Measurements from ENCODE around the gene CXCR4.

CXCR4 gene

GRCh38 chr2:136117909-136118818, at the start of gene CXCR4:
Gene CXCR4 (minus strand): TSS chr2:136118149. CDS start chr2:136118060, 89 bp downstream.
- DNase-seq (ENCODE audit: low spot score) = no peak

GRCh38 chr2:136164280-136164776, 46.4 kb upstream of the CXCR4 start:
- DNase-seq (ENCODE audit: low spot score) = no peak

GRCh38 chr2:136162438-136162837, 44.5 kb upstream of the CXCR4 start:
- no peak for DNase-seq (ENCODE audit: low spot score)

- DNase-seq (ENCODE audit: low spot score) = no peak
These were observed 38.5 kb upstream of the CXCR4 start for GRCh38 chr2:136156411-136156810.

GRCh38 chr2:136154384-136154783, 36.4 kb upstream of the CXCR4 start:
- DNase-seq (ENCODE audit: low spot score) = no peak

- no peak for DNase-seq (ENCODE audit: low spot score)
These were observed 33.3 kb upstream of the CXCR4 start for GRCh38 chr2:136151021-136151971.

- DNase-seq (ENCODE audit: low spot score) = no peak
These were observed 31.1 kb upstream of the CXCR4 start for GRCh38 chr2:136149011-136149410.

GRCh38 chr2:136146564-136146963, 28.6 kb upstream of the CXCR4 start:
- no peak for DNase-seq (ENCODE audit: low spot score)

GRCh38 chr2:136143603-136144451, 25.9 kb upstream of the CXCR4 start:
- DNase-seq (ENCODE audit: low spot score) = no peak

GRCh38 chr2:136141510-136142149, 23.7 kb upstream of the CXCR4 start:
- no peak for DNase-seq (ENCODE audit: low spot score)

- no peak for DNase-seq (ENCODE audit: low spot score)
These were observed 21.7 kb upstream of the CXCR4 start for GRCh38 chr2:136139631-136140030.

GRCh38 chr2:136137982-136138381, 20.0 kb upstream of the CXCR4 start:
- DNase-seq (ENCODE audit: low spot score) = no peak

- no peak for DNase-seq (ENCODE audit: low spot score)
These were observed 19.0 kb upstream of the CXCR4 start for GRCh38 chr2:136136931-136137330.

- DNase-seq (ENCODE audit: low spot score) = no peak
These were observed 18.3 kb upstream of the CXCR4 start for GRCh38 chr2:136135921-136136906.

GRCh38 chr2:136135462-136135861, 17.5 kb upstream of the CXCR4 start:
- DNase-seq (ENCODE audit: low spot score) = no peak

GRCh38 chr2:136134126-136134525, 16.2 kb upstream of the CXCR4 start:
- no peak for DNase-seq (ENCODE audit: low spot score)

GRCh38 chr2:136133586-136133985, 15.6 kb upstream of the CXCR4 start:
- DNase-seq (ENCODE audit: low spot score) = no peak

- no peak for DNase-seq (ENCODE audit: low spot score)
These were observed 15.2 kb upstream of the CXCR4 start for GRCh38 chr2:136133176-136133575.

- DNase-seq (ENCODE audit: low spot score) = no peak
These were observed 14.8 kb upstream of the CXCR4 start for GRCh38 chr2:136132825-136133155.
